ENCODE measurements around the gene MAGI2. TPM values are rescaled to one million over a fixed set of nuclear protein-coding genes. Genes with fewer than 3 reads are reported as not detected.

The MAGI2 gene
- polyA plus RNA-seq, 3 donors = 0.03 to 0.11 TPM; not detected in 1

DNA sequence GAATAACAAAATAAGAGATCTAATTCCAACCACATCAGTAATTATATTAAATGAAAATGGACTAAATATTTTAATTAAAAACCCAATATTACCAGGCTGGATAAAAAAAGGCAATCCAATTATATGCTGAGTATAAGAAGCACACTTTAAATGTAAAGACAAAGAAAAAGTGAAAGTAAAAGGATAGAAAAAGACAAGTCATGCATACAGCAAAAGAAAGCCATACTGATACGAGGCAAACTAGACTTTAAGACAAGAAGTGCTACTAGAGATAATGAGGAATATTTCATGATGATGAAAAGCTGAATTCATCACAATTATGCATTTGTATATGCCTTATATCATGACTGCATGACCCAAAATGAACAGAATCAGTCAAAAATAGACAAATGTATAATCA lies 1026.3 kb downstream of the MAGI2 start:
- no peak for DNase-seq
- TF ChIP-seq, protein P1, sequence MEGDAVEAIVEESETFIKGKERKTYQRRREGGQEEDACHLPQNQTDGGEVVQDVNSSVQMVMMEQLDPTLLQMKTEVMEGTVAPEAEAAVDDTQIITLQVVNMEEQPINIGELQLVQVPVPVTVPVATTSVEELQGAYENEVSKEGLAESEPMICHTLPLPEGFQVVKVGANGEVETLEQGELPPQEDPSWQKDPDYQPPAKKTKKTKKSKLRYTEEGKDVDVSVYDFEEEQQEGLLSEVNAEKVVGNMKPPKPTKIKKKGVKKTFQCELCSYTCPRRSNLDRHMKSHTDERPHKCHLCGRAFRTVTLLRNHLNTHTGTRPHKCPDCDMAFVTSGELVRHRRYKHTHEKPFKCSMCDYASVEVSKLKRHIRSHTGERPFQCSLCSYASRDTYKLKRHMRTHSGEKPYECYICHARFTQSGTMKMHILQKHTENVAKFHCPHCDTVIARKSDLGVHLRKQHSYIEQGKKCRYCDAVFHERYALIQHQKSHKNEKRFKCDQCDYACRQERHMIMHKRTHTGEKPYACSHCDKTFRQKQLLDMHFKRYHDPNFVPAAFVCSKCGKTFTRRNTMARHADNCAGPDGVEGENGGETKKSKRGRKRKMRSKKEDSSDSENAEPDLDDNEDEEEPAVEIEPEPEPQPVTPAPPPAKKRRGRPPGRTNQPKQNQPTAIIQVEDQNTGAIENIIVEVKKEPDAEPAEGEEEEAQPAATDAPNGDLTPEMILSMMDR (IDR thresholded peaks at IDR 0.05) = no peak
- Histone ChIP-seq H3K9ac (ENCODE audit: insufficient read depth, low read length, poor library complexity, severe bottlenecking) (no peak overlapping the region), H3K27ac (ENCODE audit: low read depth in 1 of 2, low read length in 2 of 2) (no peak overlapping the region), H2AFZ (ENCODE audit: insufficient read depth, low read depth, low read length, poor library complexity, severe bottlenecking) (no peak overlapping the region), H3K79me2 (ENCODE audit: insufficient read depth, low read length) (no peaks in the 10 kb centered on the region), H3K4me3 (replicated peaks in 1 of 3; ENCODE audit: low read depth in 2 of 3, low read length in 3 of 3) (no peak overlapping the region), H3K9me3 (replicated peaks in 1 of 2; ENCODE audit: control insufficient read depth in 1 of 2, insufficient read depth in 1 of 2, low read length in 2 of 2) (peaks cover 0 to 6% of the 10 kb centered on the region in 2 donors), H3K4me1 (ENCODE audit: control insufficient read depth in 1 of 2, insufficient read depth in 2 of 2, low read length in 2 of 2) (no peaks in the 10 kb centered on the region), H4K20me1 (ENCODE audit: insufficient read depth, low read length) (no peaks in the 10 kb centered on the region), H3K4me2 (replicated peaks; ENCODE audit: extremely low read depth, low read length, poor library complexity, severe bottlenecking) (no peak overlapping the region), H3K27me3 (ENCODE audit: control insufficient read depth in 2 of 2, insufficient read depth in 2 of 2, low read length in 2 of 2) (no peaks in the 10 kb centered on the region), H3K36me3 (replicated peaks in 1 of 2; ENCODE audit: control insufficient read depth in 1 of 2, insufficient read depth in 2 of 2, low read length in 2 of 2) (no peaks in the 10 kb centered on the region)
- Mint-ChIP-seq H3K27ac (no peak overlapping the region), H3K9me3 (peaks cover 0 to 10% (median 6%) of the 10 kb centered on the region in 7 donors), H3K4me1 (no peaks in the 10 kb centered on the region), H3K27me3 (ENCODE audit: low read depth in 3 of 3) (peaks cover 0 to 1% (median 0%) of the 10 kb centered on the region in 3 donors), H3K4me3 (no peak overlapping the region), H3K36me3 (no peaks in the 10 kb centered on the region)
- no CpG with 5 or more reads among the region's 1 CpG for WGBS (ENCODE audit: insufficient coverage)
- intact Hi-C loops (cut with micrococcal nuclease) = no loop called here

DNA sequence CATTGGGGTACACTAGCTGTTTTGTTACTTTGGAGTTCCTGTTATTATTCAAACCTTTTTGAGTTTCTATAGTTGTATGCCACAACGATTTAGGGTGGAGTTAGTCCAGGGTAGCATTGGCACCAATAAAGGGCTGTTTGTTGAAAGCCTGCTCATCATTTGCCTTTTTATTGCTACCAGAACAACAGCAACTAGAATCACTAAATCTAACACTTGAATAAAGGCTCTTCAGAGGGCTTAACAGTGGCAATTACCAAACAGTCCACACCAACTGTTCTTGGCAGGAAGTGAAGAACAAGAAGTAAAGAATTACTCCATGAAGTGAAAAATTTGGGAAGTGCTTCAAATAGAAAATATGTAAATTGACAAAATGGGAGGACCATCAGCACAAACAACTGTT lies 1033.5 kb downstream of the MAGI2 start:
- no peak overlapping the region for H3K4me3 ChIP-seq (replicated peaks in 1 of 3; ENCODE audit: low read depth in 2 of 3, low read length in 3 of 3)
- 63% methylated on average over 1 of the region's 1 CpG for WGBS (ENCODE audit: insufficient coverage)
- H3K36me3 ChIP-seq (replicated peaks in 1 of 2; ENCODE audit: control insufficient read depth in 1 of 2, insufficient read depth in 2 of 2, low read length in 2 of 2) = no peaks in the 10 kb centered on the region
- intact Hi-C loops (cut with micrococcal nuclease) = no loop called here
- H3K27ac Mint-ChIP-seq = no peak overlapping the region
- no peak overlapping the region for H2AFZ ChIP-seq (ENCODE audit: insufficient read depth, low read depth, low read length, poor library complexity, severe bottlenecking)
- no peaks in the 10 kb centered on the region for H3K79me2 ChIP-seq (ENCODE audit: insufficient read depth, low read length)
- H3K9me3 ChIP-seq (replicated peaks in 1 of 2; ENCODE audit: control insufficient read depth in 1 of 2, insufficient read depth in 1 of 2, low read length in 2 of 2) = peaks cover 0 to 10% of the 10 kb centered on the region in 2 donors
- H3K9ac ChIP-seq (ENCODE audit: insufficient read depth, low read length, poor library complexity, severe bottlenecking) = no peak overlapping the region
- no peaks in the 10 kb centered on the region for H3K27me3 ChIP-seq (ENCODE audit: control insufficient read depth in 2 of 2, insufficient read depth in 2 of 2, low read length in 2 of 2)
- H3K9me3 Mint-ChIP-seq = peaks cover 2 to 15% (median 4%) of the 10 kb centered on the region in 7 donors
- H3K4me3 Mint-ChIP-seq = no peak overlapping the region
- DNase-seq = no peak
- TF ChIP-seq, protein P1 (IDR thresholded peaks at IDR 0.05) = no peak
- H4K20me1 ChIP-seq (ENCODE audit: insufficient read depth, low read length) = no peaks in the 10 kb centered on the region
- peaks cover 10% of the 10 kb centered on the region for H3K4me1 Mint-ChIP-seq
- no peak overlapping the region for H3K4me2 ChIP-seq (replicated peaks; ENCODE audit: extremely low read depth, low read length, poor library complexity, severe bottlenecking)
- no peaks in the 10 kb centered on the region for H3K36me3 Mint-ChIP-seq
- H3K4me1 ChIP-seq (ENCODE audit: control insufficient read depth in 1 of 2, insufficient read depth in 2 of 2, low read length in 2 of 2) = no peaks in the 10 kb centered on the region
- no peaks in the 10 kb centered on the region for H3K27me3 Mint-ChIP-seq (ENCODE audit: low read depth in 3 of 3)
- no peak overlapping the region for H3K27ac ChIP-seq (ENCODE audit: low read depth in 1 of 2, low read length in 2 of 2)

Measured in CD14-positive monocyte (primary cell).